ENCODE data around the gene SLC6A6. TPM values are rescaled to one million over a fixed set of nuclear protein-coding genes. Genes with fewer than 3 reads are reported as not detected.
"Not testable (repeated sequence)": the region's sequence is repeated elsewhere in the genome, so short reads cannot be mapped to it uniquely, and the experiment has no call there.

SLC6A6 gene
- total RNA-seq, 1 donor from 2014 or later, result 3.8 TPM

DNA sequence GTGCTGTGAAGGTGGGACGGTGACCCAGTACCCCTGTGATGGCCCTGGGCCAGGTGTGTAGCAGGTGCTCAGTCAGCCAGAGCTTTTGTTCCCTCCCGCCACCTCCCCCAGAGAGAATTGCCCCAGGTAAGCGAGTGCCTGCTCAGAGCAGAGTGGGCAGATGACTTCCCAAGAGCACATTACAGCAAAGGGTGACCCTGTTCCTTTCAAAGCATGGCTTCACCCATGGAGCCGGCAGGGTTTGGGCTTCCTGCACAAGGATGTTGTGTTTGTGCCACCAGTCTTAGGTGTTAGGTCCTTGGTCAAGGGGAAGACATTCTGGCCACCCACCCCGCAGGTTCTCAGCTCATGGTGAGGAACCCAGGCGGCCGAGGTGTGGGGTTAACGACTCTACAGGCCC lies 30.7 kb downstream of the SLC6A6 start:
- TF ChIP-seq, protein P1, sequence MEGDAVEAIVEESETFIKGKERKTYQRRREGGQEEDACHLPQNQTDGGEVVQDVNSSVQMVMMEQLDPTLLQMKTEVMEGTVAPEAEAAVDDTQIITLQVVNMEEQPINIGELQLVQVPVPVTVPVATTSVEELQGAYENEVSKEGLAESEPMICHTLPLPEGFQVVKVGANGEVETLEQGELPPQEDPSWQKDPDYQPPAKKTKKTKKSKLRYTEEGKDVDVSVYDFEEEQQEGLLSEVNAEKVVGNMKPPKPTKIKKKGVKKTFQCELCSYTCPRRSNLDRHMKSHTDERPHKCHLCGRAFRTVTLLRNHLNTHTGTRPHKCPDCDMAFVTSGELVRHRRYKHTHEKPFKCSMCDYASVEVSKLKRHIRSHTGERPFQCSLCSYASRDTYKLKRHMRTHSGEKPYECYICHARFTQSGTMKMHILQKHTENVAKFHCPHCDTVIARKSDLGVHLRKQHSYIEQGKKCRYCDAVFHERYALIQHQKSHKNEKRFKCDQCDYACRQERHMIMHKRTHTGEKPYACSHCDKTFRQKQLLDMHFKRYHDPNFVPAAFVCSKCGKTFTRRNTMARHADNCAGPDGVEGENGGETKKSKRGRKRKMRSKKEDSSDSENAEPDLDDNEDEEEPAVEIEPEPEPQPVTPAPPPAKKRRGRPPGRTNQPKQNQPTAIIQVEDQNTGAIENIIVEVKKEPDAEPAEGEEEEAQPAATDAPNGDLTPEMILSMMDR (IDR thresholded peaks at IDR 0.05; ENCODE audit: insufficient read depth, low read length, poor library complexity, severe bottlenecking), result no peak
- Histone ChIP-seq H3K27me3 (ENCODE audit: control insufficient read depth, insufficient read depth, low read length) (no peaks in the 10 kb centered on the region), H3K36me3 (ENCODE audit: control insufficient read depth, insufficient read depth, low read length) (no peaks in the 10 kb centered on the region), H3K4me3 (ENCODE audit: low read depth, low read length) (no peak overlapping the region)
- DNase-seq (ENCODE audit: low read depth), result no peak

DNA sequence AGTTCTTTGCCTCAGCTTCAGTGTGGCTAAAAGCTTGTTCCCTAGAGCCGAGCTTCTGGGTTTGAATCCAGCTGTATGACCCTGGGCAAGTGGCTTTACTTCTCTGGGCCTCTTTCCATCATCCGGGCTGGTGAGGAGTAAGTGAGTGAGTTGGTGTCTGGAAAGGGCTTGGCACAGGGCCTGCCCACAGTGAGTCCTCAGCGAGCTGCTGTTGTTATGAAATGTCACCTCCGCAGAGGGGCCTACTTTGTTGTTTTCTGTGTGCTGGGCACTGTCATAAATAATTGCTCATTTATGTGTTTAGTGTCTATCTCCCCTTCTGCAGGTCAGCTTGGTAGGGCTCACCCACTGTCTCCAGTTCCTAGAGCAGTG lies 31.7 kb downstream of the SLC6A6 start:
- H3K36me3 ChIP-seq (ENCODE audit: control insufficient read depth, insufficient read depth, low read length), result peaks cover 1% of the 10 kb centered on the region
- TF ChIP-seq, protein P1 (IDR thresholded peaks at IDR 0.05; ENCODE audit: insufficient read depth, low read length, poor library complexity, severe bottlenecking), result no peak
- no peak overlapping the region for H3K4me3 ChIP-seq (ENCODE audit: low read depth, low read length)
- H3K27me3 ChIP-seq (ENCODE audit: control insufficient read depth, insufficient read depth, low read length), result no peaks in the 10 kb centered on the region
- no peak for DNase-seq (ENCODE audit: low read depth)

DNA sequence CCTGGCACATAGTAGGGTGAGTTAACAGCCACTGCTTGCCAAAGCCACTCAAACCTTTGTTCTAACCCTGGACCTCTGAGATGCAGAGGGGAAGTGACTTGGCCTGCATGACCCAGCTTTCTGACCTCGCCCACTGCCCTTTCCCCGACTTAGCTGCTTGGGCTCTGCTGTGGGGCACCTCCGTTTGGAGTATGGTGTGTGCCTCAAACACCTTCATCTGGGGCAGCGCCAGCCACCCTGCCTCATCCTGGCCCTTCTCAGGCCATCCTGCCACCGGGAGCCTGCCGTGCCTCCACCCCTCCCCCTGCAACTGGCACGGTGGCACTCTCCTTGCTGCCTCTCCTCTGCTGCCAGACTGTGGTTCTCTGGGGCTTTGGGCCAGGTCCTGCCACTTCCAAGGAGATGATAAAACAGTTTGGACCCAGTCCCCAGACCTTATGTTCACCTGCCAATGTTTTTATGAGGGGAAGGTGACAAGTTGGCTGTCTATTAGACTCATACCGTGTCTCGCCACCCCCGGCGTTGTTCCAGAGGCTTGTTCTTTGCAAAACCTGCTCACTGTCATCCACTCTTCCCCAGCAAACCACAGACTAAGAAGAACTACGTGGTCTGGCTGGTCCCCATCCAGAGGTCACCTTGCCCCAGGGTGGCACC lies 32.2 kb downstream of the SLC6A6 start:
- no peaks in the 10 kb centered on the region for H3K27me3 ChIP-seq (ENCODE audit: control insufficient read depth, insufficient read depth, low read length)
- peaks cover 1% of the 10 kb centered on the region for H3K36me3 ChIP-seq (ENCODE audit: control insufficient read depth, insufficient read depth, low read length)
- no peak for DNase-seq (ENCODE audit: low read depth)
- TF ChIP-seq, protein P1 (IDR thresholded peaks at IDR 0.05; ENCODE audit: insufficient read depth, low read length, poor library complexity, severe bottlenecking), result no peak
- no peak overlapping the region for H3K4me3 ChIP-seq (ENCODE audit: low read depth, low read length)

DNA sequence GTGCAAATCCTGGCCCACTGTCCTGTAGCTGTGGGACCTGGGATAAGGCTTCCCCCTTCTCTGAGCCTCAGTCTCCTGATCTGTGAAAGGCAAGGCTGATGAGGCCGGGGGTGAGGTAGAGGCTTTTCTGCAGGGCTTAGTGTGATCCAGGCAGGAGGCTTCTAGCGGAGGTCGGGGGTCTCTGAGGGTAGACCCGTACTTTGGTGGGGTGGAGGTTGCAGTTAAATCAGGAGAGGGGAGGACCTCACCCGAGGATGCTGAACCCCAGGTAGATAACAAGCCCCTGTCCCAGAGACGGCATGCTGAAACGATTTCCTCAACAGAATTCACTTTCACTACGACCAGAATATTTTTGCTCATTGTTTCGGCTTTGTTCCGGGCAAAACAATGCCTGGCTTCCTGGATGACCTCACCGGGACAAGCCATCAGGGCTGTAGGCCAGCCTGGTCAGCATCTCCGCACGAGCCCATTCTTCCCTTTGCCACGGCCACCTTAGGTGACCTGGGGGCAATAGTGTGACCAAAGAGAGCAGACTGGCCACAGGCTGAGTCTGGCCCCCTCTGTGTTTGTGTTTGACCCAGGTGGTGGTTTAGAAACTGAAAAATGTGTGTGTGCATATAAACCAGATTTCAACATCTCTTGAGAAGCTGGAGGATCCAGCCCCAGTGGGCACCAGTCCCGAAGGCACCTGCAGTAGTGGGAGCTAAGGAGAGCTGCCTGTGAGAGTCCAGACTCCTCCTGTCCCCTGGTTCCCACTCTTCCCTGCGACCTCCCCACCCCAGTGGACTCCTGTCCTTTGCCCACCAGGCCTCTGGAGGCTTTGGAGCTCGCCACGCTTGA lies 33.0 kb downstream of the SLC6A6 start:
- Histone ChIP-seq H3K27me3 (ENCODE audit: control insufficient read depth, insufficient read depth, low read length) (no peaks in the 10 kb centered on the region), H3K4me3 (ENCODE audit: low read depth, low read length) (no peak overlapping the region), H3K36me3 (ENCODE audit: control insufficient read depth, insufficient read depth, low read length) (peaks cover 1% of the 10 kb centered on the region)
- TF ChIP-seq, protein P1 (IDR thresholded peaks at IDR 0.05; ENCODE audit: insufficient read depth, low read length, poor library complexity, severe bottlenecking), result no peak
- DNase-seq (ENCODE audit: low read depth), result no peak

DNA sequence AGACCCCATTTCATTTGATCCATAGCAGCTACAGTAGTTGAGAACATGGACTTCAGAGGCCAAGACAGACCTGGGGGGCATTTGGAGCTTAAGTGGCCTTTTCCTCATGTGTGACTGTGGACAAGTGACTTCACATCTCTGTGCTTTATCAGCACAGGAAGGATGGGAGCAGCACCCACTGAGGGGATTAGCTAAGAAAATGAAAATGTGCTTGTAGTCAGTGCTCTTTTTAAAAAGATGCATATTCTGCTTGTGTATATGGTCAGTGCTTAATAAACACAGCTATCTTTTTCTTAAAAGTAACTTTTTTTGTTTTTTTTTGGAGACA lies 34.5 kb downstream of the SLC6A6 start:
- no peak for DNase-seq (ENCODE audit: low read depth)
- TF ChIP-seq, protein P1 (IDR thresholded peaks at IDR 0.05; ENCODE audit: insufficient read depth, low read length, poor library complexity, severe bottlenecking), result no peak
- H3K4me3 ChIP-seq (ENCODE audit: low read depth, low read length), result no peak overlapping the region
- peaks cover 1% of the 10 kb centered on the region for H3K36me3 ChIP-seq (ENCODE audit: control insufficient read depth, insufficient read depth, low read length)
- no peaks in the 10 kb centered on the region for H3K27me3 ChIP-seq (ENCODE audit: control insufficient read depth, insufficient read depth, low read length)

DNA sequence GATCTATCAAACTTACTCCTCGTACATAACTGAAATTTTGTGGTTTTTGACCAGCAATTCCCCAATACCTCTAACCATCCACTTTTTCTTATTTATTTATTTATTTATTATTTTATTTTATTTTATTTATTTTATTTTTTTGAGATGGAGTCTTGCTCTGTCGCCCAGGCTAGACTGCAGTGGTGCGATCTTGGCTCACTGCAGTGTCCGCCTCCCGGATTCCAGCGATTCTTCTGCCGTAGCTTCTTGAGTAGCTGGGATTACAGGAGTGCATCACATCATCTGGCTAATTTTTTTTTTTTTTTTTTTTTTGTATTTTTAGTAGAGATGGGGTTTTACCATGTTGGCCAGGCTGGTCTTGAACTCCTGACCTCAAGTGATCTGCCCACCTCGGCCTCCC lies 35.3 kb downstream of the SLC6A6 start:
- H3K36me3 ChIP-seq (ENCODE audit: control insufficient read depth, insufficient read depth, low read length); H3K27me3 ChIP-seq (ENCODE audit: control insufficient read depth, insufficient read depth, low read length); H3K4me3 ChIP-seq (ENCODE audit: low read depth, low read length); DNase-seq (ENCODE audit: low read depth): not testable (repeated sequence)
